ENCODE results near the gene GBP3.
"Not testable (repeated sequence)": the region's sequence is repeated elsewhere in the genome, so short reads cannot be mapped to it uniquely, and the experiment has no call there.

GBP3 gene

DNA sequence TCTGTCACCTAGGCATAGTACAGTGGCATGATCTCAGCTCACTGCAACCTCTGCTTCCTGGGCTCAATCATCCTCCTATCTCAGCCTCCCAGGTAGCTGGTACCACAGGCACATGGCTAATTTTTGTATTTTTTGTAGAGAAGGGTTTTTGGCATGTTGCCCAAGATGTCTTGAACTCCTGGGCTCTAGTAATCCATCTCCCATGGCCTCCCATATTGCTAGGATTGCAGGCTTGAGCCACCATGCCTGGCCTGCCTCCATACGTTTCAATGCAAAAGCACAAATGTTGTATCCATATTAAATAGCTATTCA lies 17.6 kb upstream of the GBP3 start:
- DNase-seq (ENCODE audit: low read depth in 3 of 3): no peak

DNA sequence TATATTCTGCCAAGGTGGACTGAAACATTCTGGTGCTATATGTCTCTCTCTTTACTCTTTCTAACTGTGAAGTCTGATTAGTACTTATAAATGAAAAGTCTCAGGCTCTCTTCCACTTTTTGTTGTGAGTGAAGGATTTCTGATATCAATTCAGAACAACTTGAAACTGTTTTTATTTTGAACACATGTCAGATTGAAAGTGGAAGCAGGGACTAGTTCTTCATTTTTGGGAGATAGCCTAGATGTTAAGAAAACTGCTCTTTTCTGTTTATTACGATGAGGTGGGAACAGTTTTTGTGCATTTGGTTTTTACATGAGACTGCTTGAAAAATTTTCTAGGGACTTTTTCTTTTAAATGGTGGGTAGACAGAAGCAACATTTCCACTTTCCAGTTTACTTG lies 14.5 kb upstream of the GBP3 start:
- DNase-seq (ENCODE audit: low read depth in 3 of 3): no peak

DNA sequence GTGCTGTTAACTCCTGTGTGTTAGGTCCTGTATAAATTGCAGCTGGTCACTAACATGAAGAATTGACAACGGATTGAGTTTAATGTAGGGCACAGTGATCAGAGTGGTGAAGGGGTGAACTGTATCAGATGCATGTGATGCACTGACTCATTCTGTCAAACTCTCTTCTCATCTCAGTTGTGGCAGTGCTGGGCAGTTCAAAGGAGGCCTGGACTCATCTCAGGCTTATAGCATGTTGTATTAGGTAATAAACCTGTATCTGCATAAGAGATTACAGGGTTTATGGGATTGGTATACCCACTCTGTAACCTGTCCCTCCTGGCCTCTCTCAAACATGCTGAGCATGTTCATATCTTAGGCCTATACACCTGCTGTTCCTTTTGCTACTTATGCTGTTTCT lies 12.4 kb upstream of the GBP3 start:
- DNase-seq (ENCODE audit: low read depth in 3 of 3): no peak

DNA sequence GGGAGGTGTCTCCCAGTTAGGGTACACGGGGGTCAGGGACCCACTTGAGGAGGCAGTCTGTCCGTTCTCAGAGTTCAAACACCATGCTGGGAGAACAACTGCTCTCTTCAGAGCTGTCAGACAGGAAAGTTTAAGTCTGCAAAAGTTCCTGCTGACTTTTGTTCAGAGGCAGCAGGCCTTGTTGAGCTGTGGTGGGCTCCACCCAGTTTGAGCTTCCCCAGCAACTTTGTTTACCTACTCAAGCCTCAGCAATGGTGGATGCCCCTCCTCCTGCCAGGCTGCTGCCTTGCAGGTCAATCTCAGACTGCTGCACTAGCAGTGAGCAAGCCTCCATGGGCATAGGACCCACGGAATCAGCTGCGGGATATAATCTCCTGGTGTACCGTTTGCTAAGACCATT lies 11.3 kb upstream of the GBP3 start:
- DNase-seq (ENCODE audit: low read depth in 3 of 3): not testable (repeated sequence)

DNA sequence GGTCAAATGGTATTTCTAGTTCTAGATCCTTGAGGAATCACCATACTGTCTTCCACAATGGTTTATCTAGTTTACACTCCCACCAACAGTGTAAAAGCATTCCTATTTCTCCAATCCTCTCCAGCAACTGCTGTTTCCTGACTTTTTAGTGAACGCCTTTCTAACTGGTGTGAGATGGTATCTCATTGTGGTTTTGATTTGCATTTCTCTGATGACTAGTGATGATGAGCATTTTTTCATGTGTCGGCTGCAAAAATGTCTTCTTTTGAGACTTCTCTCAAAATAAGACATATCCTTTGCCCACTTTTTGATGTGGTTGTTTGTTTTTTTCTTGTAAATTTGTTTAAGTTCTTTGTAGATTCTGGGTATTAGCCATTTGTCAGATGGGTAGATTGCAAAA lies 6.4 kb upstream of the GBP3 start:
- not testable (repeated sequence) for DNase-seq (ENCODE audit: low read depth in 3 of 3)

DNA sequence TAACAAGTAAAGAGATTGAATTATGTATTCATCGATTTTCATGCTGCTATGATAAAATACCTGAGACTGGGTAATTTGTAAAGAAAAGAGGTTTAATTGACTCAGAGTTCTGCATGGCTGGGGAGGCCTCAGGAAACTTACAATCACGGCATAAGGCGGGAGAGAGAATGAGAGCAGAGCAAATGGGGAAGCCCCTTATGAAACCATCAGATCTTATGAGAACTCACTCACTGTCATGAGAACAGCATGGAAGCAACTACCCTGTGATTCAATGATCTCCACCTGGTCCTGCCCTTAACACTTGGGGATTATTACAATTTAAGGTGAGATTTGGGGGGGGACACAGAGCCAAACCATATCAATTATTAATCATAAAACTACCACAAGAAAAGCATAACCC lies 3.3 kb upstream of the GBP3 start:
- no peak for DNase-seq (ENCODE audit: low read depth in 3 of 3)

DNA sequence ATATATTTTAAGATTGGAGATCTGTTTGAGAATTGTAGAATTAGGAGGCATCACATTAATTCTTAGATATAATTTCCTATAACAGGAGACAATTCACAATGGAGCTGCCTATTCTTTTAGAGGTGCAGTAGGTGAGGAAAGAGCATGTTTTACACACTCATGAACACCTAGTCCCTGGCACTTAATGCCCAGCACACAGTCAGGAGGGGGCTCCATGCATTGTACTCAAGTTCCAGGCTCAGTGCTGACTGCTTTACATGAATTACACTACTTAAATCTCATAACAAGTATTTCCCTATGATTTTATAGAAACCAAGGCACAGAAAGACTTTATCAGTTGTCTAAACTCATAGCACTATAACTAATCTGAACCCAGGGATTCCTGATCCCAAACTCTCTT lies 360 bp upstream of the GBP3 start:
- no peak for DNase-seq (ENCODE audit: low read depth in 3 of 3)

DNA sequence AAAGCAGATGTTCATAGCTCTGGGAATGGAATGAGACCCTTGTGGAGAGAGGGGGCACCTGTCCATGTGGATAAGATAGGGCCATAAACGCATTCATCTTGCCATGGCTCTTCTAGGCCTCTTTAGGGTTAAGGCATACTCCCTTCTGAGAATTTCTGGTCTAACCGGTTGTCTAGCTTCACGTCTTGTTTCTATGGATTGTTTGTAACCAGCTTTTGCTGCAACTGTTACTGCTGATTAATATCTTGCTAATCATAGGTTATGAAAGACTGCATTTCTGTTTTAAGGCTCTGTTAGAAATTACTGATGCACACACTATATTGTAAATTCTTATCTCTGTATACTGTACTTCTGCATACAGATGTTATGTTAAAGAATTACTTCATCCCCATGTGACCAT lies 4.3 kb downstream of the GBP3 start:
- DNase-seq (ENCODE audit: low read depth in 3 of 3): not testable (repeated sequence)

DNA sequence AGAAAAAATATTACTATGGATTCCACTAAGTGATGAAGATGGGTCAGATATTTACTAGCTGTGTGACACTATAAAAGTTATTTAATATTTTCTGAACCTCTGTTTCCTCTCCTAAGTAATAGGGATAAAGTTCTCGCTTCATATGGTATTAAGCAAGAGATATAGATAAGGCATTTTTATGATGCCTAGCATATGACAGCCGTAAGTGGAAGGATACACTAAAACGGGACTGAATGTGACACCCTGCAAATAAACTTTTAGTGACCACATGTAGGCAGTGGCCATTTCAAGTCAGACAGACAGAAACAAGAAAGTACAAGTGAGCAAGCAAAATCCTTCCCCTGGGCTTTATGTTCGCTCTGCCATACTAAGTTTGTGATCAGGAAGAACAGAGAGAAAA lies 14.2 kb downstream of the GBP3 start:
- no peak for DNase-seq (ENCODE audit: low read depth in 3 of 3)

DNA sequence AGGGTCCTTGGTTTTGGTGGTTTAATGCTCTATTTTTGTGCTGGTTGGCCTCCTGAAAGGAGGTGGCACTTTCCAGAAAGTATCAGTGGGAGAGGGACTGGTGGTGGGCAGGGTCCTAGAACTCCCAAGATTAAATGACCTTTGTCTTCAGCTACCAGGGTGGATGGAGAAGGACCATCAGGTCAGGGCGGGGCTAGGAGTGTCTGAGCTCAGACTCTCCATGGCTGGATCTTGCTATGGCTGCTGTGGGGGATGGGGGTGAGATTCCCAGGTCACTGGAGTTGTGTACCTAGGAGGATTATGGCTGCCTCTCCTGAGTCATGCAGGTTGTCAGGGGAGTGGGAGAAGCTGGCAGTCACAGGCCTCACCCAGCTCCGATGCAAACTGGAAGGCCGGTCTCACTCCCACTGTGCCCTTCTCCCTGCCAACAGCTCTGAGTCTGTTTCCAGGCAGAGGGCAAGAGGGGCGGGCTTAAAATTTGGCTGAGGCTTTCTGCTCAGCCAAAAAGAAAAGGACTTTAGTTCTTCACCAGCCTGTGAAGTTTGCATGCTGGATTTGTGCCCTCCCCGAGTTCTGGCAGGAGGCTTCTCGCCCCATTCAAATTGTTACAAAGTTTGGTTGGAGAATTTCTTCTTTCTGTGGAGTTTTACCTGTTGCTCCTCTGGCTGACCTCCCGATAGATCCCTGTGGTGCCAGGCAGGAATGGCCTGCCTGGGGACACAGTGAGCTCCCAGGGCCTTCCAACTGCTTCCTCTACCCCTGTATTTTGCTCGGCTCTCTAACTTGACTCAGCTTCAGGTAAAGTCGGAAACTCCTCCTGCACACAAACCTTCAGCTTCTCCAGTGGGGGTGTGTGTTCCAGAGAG lies 17.1 kb downstream of the GBP3 start:
- DNase-seq (ENCODE audit: low read depth in 3 of 3): no peak

DNA sequence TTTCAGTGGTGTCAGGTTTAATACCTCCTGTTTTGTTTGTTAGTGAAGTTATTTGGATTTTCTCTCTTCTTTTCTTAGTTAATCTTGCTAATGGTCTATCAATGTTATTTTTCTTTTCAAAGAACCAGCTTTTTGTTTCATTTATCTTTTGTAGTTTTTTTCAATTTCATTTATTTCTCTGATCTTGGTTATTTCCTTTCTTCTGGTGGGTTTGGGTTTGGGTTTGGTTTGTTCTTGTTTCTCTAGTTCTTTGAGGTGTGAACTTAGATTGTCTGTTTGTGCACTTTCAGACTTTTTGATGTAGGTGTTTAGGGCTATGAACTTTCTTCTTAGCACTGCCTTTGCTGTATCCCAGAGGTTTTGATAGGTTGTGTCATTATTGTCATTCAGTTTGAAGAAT lies 20.5 kb downstream of the GBP3 start:
- not testable (repeated sequence) for DNase-seq (ENCODE audit: low read depth in 3 of 3)

DNA sequence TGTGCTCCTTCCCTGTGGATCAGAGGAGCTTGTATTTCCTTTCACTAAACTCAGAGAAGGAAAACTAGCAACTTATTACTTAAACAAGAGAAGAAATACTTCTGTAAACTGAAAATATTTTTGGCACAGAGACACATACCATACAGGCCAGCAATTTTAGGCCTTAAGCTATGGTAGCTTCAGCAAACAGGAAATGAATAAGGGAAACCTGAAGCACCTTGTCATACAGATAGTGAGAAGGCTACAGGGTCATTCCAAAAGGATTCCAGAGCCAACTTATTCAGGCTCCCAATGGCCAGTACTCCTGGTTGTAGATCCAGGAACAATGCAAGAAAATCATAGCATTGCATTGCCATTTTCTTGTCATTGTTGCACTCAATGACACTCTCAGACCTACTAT lies 21.2 kb downstream of the GBP3 start:
- DNase-seq (ENCODE audit: low read depth in 3 of 3): no peak

DNA sequence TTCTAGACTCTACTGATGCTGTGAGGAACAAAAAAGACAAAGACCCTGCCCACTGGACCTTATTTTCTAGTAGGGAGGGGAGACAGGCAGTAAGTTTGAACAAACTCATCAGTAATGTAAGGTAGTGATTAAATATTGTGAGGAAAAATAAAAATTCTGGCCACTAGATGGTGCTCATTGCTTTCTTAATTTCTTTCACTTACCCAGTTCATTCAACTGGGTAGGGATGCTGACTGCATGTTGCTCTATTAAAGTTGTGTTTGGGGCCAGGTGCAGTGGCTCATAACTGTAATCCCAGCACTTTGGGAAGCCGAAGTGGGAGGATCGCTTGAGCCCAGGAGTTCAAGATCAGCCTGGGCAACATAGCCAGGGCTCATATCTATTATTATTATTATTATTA lies 23.9 kb downstream of the GBP3 start:
- no peak for DNase-seq (ENCODE audit: low read depth in 3 of 3)

DNA sequence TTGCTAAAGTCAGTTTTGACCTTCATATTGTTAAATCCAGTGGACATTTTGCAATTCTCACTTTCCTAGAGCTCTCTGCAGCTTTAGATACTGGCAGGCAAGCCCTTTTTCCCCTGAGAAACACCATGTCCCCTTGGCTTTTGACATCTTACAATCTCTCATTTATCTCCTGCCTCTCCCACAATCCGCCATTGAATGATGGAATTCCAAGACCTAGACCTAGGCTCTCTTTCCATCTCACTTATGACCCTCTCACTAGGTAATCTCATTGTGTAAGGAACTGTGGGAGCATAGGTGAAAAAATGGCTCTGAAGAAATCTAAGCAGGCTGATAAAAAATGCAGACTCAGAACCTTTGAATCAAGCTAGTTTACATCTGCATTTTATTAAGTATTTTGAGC lies 32.2 kb downstream of the GBP3 start:
- no peak for DNase-seq (ENCODE audit: low read depth in 3 of 3)

DNA sequence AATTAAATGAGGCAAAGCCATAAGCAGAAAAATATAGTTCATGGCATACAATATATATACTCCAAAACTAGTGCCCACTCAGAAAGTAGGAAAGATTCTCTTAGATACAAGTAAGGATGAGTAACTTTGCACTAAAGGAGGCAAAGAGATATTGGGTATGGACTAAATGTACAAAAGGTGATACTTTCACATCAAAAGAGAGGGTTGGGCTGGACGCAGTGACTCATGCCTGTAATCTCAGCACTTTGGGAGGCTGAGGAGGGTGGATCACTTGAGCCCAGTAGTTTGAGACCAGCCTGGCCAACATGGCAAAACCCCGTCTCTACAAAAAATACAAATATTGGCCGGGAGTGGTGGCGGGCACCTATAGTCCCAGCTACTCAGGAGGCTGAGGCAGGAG lies 37.0 kb downstream of the GBP3 start:
- no peak for DNase-seq (ENCODE audit: low read depth in 3 of 3)

DNA sequence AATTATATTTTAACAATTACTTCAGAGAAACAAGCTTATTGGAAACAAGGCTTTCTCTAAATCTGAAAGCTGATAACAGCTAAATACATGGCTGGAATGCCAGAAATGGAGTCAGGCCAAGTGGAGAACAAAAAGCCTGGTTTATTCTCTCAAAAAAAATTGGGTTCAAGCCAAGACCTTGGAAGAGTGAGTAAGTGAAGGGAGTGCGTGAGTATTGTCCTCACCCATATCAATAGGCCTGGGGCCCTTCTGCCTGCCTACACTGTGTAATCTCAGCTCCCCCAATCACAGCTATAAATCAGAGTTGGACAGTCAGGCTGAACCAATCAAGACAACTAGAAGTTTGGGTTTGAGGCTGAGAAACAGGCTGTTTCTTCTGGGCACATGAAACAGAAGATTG lies 37.6 kb downstream of the GBP3 start:
- DNase-seq (ENCODE audit: low read depth in 3 of 3): no peak

DNA sequence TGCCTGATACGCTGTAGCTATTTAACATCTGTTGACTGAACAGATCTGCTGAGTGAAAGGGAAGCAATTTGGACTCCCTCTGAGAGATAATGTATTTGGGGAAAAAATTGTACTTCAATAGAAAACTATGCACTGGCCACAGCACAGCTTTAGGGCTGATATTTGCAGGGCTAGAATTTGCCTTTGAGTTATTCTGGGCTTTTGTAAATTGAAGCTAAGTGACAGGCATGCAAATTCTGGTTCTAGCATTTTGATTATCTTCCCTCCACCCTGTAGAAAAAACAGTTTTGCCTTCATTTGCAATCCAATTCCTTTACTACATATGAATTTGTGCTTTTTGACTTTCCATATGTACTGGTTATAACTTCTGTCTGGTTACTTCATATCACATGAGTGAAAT lies 38.1 kb downstream of the GBP3 start:
- no peak for DNase-seq (ENCODE audit: low read depth in 3 of 3)

DNA sequence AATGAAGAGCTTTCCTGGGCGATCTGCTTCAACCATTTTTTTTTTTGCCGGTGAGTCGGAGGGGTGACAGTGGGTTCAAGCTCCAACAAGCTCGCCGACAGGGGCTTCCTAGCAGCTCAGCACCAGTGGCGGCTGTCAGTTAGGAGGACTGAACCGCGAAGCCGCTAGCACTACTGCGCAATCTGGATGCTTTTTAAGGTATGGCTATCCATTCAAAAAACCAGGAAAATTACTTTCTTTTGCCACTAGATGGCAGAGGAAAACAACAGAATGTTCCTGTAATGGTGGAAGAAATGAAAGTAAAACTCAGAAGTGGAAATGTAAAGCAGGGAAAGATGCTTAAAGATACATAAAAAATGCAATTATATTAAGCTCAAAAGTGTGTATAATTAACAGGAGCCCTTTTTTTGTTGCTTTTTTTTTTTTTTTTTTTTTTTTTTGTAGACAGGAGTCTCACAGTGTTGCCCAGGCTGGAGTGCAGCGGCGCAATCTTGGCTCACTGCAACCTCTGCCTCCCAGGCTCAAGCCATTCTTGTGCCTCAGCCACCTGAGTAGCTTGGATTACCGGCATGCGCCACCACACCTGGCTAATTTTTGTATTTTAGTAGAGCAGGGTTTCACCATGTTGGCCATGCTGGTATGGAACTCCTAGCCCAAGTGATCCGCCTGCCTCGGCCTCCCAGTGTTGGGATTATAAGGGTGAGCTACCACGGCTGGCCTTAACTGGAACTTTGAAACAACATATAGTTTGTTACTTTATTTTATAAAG lies 38.7 kb downstream of the GBP3 start:
- no peak for DNase-seq (ENCODE audit: low read depth in 3 of 3)

DNA sequence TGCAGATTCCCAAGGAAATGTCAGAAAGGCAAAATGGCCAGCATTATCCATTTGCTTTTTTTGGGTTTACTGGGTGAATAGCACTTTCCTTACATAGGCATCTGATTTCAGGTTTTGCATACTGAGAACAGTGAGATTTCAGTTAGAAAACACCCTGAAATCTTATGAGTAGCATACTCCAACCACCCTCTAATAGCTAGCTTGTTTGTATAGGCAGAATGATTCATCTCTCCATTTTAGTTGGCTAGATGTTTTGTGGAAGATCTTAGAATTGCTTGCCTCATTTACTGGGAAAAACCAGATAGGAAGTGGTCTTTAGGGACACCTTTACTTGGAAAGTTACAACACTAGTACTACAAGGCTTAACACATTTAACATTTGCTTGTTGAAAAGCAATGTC lies 40.6 kb downstream of the GBP3 start:
- DNase-seq (ENCODE audit: low read depth in 3 of 3): no peak

DNA sequence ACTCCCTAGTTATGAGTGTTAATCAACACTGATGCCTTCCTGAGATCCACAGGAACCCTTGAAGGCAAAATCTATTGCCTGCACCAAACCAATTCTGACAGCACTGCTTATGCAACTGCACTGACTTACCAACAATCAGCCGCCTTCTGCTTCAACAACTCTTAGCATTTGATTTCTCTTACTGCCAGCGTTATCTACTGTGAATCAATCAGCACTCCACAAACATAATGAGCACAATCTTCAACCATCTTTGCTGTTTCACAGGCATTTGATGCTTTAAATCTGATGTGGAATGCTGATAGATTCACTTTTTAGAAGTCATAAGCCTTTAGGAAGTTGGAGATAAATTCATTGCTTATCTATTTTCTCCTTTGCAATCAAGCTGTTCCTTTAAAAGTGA lies 41.2 kb downstream of the GBP3 start:
- DNase-seq (ENCODE audit: low read depth in 3 of 3): not testable (repeated sequence)

DNA sequence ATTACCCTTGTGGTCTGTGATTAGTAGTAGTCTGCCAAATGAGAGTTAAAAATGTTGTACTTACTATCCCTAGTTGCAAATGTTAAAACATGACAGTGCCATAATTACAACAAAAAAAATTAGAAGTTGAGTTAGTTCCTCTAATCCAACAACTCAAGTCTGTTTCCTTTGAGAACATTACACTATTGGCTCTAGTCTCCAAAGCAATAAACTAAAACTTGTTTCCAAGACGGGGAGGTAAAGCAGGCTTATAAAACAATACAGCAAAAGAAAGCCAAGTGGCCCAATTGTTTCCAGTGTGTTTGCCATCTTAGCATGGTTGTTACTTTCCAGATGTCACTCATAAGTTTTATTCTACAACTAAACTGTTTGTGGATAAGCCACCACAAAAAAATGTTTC lies 41.8 kb downstream of the GBP3 start:
- DNase-seq (ENCODE audit: low read depth in 3 of 3): no peak

DNA sequence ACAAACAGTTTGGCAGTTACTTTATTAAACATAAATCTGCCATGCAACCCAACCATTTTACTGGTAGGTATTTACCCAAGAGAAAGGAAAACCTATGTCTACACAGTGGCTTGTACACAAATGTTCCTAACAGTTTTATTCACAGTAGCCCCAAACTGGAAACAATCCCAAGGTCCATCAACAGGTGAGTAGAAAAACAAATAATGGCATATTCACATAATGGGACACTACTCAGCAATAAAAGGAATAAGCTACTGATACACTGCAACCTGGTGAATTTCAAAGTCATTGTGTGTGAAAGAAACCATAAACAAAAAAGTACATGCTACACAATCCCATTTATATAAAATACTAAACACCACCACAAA lies 42.9 kb downstream of the GBP3 start:
- no peak for DNase-seq (ENCODE audit: low read depth in 3 of 3)

DNA sequence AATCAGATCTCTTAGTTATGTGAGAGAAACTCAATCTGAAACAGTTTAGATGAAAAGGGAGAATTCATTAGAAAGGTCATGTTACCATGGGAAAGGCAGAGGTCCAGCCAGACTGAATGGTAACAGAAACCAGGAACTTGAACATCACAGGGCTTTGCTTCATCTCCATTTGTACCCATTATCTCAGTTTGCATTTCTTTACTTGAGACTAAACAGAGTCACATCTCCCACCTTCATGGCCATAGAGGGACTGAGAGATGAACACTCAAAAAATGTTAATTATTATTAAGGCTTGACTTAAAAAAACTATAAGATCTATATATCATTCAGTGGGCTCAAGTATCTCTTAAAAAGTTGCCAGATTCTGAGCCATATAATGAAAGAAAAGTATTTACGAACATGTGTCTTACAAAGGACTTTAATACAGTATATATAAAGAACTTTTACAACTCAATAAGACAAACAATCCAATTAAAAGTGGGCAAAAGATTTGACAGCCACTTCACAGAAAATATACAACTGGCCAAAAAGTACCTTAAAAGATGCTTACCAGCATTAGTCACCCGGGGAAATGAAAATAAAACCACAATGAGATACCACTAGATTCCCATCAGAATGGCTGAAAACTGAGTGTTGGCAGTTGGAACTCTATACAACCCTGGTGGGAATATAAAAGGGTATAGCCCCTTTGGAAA lies 43.5 kb downstream of the GBP3 start:
- no peak for DNase-seq (ENCODE audit: low read depth in 3 of 3)

Measured in stimulated activated CD4-positive, alpha-beta T cell treated with anti-CD3 and anti-CD28 coated beads, TNF-alpha, amount 100 ng/mL, for 4 hours (primary cell).